Caco-2 (cell line): Measurements from ENCODE around the gene CCDC88A. TPM values are rescaled to one million over a fixed set of nuclear protein-coding genes. Genes with fewer than 3 reads are reported as not detected.
"Not testable (repeated sequence)": the region's sequence is repeated elsewhere in the genome, so short reads cannot be mapped to it uniquely, and the experiment has no call there.

Experiments
- BruUV-seq: library from RNA; stranded (reverse); fragments of 400-500 nt; replicated peaks from 2 replicates; lab custom pipeline; 2021; lab: Mats Ljungman, UMichigan
- CTCF ChIA-PET: fragments of 300-600 bp; sonication (Branson Sonifier 250); formaldehyde crosslinking; loops from one replicate; lab custom pipeline; 2022; ENCODE audit warnings: antibody characterized with exemption; lab: Charles Lee
- POLR2A ChIA-PET: fragments of 300-600 bp; sonication (Branson Sonifier 250); formaldehyde crosslinking; loops from one replicate; lab custom pipeline; 2022; ENCODE audit warnings: antibody characterized with exemption; lab: Charles Lee
- DNase-seq, 2 experiments: peaks; one replicate each; pipeline versions ENCODE4 v3.0.0 to v3.0.0-alpha.2; 2020 to 2022
- H3K27me3 ChIP-seq: replicated peaks from 2 replicates; pipeline ENCODE4 v1.6.0; 2011; ENCODE audit warnings: low read length; ENCODE audit not compliant: control insufficient read depth, insufficient read depth
- H3K36me3 ChIP-seq: 2 replicates; pipeline ENCODE4 v1.5.1; 2011; ENCODE audit warnings: low read length; ENCODE audit not compliant: control insufficient read depth, insufficient read depth
- H3K4me1 ChIP-seq: fragments of 250-450 bp; sonication (Bioruptor Pico); 2 replicates; pipeline ENCODE4 v1.5.1; 2020; ENCODE audit warnings: mild to moderate bottlenecking
- H3K4me3 ChIP-seq: 2 replicates; pipeline ENCODE4 v1.5.1; 2011; ENCODE audit warnings: low read depth, mild to moderate bottlenecking, control low read depth, low read length
- H3K9me3 ChIP-seq: fragments of 250-450 bp; sonication (Bioruptor Pico); 2 replicates; pipeline ENCODE4 v1.5.1; 2020; ENCODE audit warnings: mild to moderate bottlenecking, moderate library complexity
- H3K27ac Mint-ChIP-seq: one replicate; pipeline ENCODE4 v1.8.0; 2022; ENCODE audit warnings: mixed read lengths; ENCODE audit not compliant: unreplicated experiment
- H3K27me3 Mint-ChIP-seq: one replicate; pipeline ENCODE4 v1.8.0; 2022; ENCODE audit warnings: mixed read lengths; ENCODE audit not compliant: insufficient read depth, unreplicated experiment
- H3K36me3 Mint-ChIP-seq: one replicate; pipeline ENCODE4 v1.8.0; 2022; ENCODE audit warnings: mild to moderate bottlenecking, mixed read lengths; ENCODE audit not compliant: insufficient read depth, unreplicated experiment
- H3K4me1 Mint-ChIP-seq: one replicate; pipeline ENCODE4 v1.8.0; 2022; ENCODE audit warnings: low read depth, mixed read lengths; ENCODE audit not compliant: unreplicated experiment
- H3K4me3 Mint-ChIP-seq: one replicate; pipeline ENCODE4 v1.8.0; 2022; ENCODE audit warnings: mild to moderate bottlenecking, moderate library complexity, mixed read lengths; ENCODE audit not compliant: unreplicated experiment
- H3K9me3 Mint-ChIP-seq: one replicate; pipeline ENCODE4 v1.8.0; 2022; ENCODE audit warnings: mixed read lengths; ENCODE audit not compliant: unreplicated experiment
- intact Hi-C: fragments of 100-400 bp; cut with micrococcal nuclease; formaldehyde crosslinking; loops from one replicate; pipeline ENCODE4 v1.10.0; 2022; ENCODE audit not compliant: unreplicated experiment
- total RNA-seq: library from RNA; stranded (reverse); gene quantifications from 2 replicates; pipeline ENCODE4 v1.2.3, GENCODE V29; 2022
- TF ChIP-seq, protein P1 (sequence below), 2 experiments: fragments of 200-600 bp in 1 of 2; IDR thresholded peaks; 1 replicate in 1 of 2; 2 replicates in 1 of 2; pipeline versions ENCODE4 v1.5.1 to v1.8.0; 2011 to 2022; ENCODE audit warnings: antibody characterized with exemption in 1 of 2, control low read depth in 1 of 2, inconsistent platforms in 1 of 2, low read depth in 1 of 2, low read length in 1 of 2, mild to moderate bottlenecking in 1 of 2, moderate library complexity in 1 of 2; ENCODE audit not compliant: insufficient read depth in 1 of 2, severe bottlenecking in 1 of 2, unreplicated experiment in 1 of 2

Gene CCDC88A
- total RNA-seq, 1 experiment from 2014 or later: 7.7 TPM

- intact Hi-C loops: no loop called here
- no peaks in the 10 kb centered on the region for H3K27me3 ChIP-seq
- H3K36me3 Mint-ChIP-seq: peaks cover 2% of the 10 kb centered on the region
- TF ChIP-seq, protein P1, sequence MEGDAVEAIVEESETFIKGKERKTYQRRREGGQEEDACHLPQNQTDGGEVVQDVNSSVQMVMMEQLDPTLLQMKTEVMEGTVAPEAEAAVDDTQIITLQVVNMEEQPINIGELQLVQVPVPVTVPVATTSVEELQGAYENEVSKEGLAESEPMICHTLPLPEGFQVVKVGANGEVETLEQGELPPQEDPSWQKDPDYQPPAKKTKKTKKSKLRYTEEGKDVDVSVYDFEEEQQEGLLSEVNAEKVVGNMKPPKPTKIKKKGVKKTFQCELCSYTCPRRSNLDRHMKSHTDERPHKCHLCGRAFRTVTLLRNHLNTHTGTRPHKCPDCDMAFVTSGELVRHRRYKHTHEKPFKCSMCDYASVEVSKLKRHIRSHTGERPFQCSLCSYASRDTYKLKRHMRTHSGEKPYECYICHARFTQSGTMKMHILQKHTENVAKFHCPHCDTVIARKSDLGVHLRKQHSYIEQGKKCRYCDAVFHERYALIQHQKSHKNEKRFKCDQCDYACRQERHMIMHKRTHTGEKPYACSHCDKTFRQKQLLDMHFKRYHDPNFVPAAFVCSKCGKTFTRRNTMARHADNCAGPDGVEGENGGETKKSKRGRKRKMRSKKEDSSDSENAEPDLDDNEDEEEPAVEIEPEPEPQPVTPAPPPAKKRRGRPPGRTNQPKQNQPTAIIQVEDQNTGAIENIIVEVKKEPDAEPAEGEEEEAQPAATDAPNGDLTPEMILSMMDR (IDR thresholded peaks at IDR 0.05; ENCODE audit: insufficient read depth in 1 of 2, low read depth in 1 of 2, low read length in 1 of 2, severe bottlenecking in 1 of 2, unreplicated experiment in 1 of 2): no peak
- no peaks in the 10 kb centered on the region for H3K4me1 ChIP-seq
- no peak for DNase-seq
- H3K27me3 Mint-ChIP-seq: no peaks in the 10 kb centered on the region
- no TSS peak for BruUV-seq
- ChIA-PET POLR2A (no interaction called here), CTCF (interaction anchor here (0.7 kb wide), 1 partner anchor 87 kb away, joined by 3 read pairs; no protein-coding TSS in a partner anchor)
- H3K36me3 ChIP-seq: no peaks in the 10 kb centered on the region
- no peaks in the 10 kb centered on the region for H3K4me1 Mint-ChIP-seq
- no peaks in the 10 kb centered on the region for H3K9me3 ChIP-seq
- no peak overlapping the region for H3K4me3 ChIP-seq
- H3K27ac Mint-ChIP-seq: no peak overlapping the region
- H3K4me3 Mint-ChIP-seq: no peak overlapping the region
- H3K9me3 Mint-ChIP-seq: no peaks in the 10 kb centered on the region
Observed at GRCh38 chr2:55277310-55277709, 142.3 kb downstream of the CCDC88A start.

- H3K27me3 Mint-ChIP-seq, POLR2A ChIA-PET, H3K4me1 Mint-ChIP-seq, DNase-seq, H3K4me1 ChIP-seq, H3K4me3 ChIP-seq, BruUV-seq, CTCF ChIA-PET, H3K9me3 Mint-ChIP-seq, H3K9me3 ChIP-seq, H3K36me3 Mint-ChIP-seq, intact Hi-C loops, H3K4me3 Mint-ChIP-seq, H3K27me3 ChIP-seq, H3K27ac Mint-ChIP-seq, H3K36me3 ChIP-seq: not testable (repeated sequence)
Observed at GRCh38 chr2:55274346-55274745, 145.3 kb downstream of the CCDC88A start.

DNA sequence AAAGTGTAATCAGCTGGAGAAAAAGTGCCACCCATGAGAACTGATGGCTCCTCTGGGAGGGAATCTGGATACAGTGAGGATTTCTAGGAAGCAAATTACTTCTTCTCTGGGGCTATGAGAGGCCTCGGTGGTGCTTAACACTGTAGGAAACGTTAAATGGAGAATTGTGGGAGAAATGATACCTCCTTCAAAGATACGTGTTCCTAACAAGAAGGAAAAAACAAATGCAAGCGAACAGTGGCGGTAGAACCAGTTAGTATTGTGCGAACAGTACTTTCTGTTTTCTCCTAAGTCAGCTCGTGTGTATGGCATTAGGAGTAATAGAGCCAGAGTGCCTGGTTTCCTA, 150.0 kb downstream of the CCDC88A start:
- DNase-seq: no peak
- Mint-ChIP-seq H3K27me3 (no peaks in the 10 kb centered on the region), H3K27ac (peak overlapping the region; percentile 95), H3K9me3 (no peaks in the 10 kb centered on the region), H3K4me3 (peak overlapping the region; percentile 87), H3K36me3 (no peaks in the 10 kb centered on the region), H3K4me1 (peaks cover 7% of the 10 kb centered on the region)
- Histone ChIP-seq H3K36me3 (no peaks in the 10 kb centered on the region), H3K4me3 (peak overlapping the region; percentile 52), H3K4me1 (peaks cover 5% of the 10 kb centered on the region; the same call in 1 of the 2 replicates), H3K27me3 (no peaks in the 10 kb centered on the region), H3K9me3 (no peaks in the 10 kb centered on the region)
- TF ChIP-seq, protein P1 (IDR thresholded peaks at IDR 0.05; ENCODE audit: insufficient read depth in 1 of 2, low read depth in 1 of 2, low read length in 1 of 2, severe bottlenecking in 1 of 2, unreplicated experiment in 1 of 2): no peak
- CTCF ChIA-PET: interaction anchor here (0.9 kb wide), 1 partner anchor 219 kb away, joined by 3 read pairs; the partner anchor contains the start of gene RTN4
- BruUV-seq: TSS peak; percentile 92
- POLR2A ChIA-PET: no interaction called here
- intact Hi-C loops: loop anchor here (1.0 to 5.0 kb wide), 4 partner anchors 13 to 250 kb away; partner anchors contain the start of genes CFAP36, CLHC1 and RPS27A
